Measurements from ENCODE around the gene GLI2.

Gene GLI2

DNA sequence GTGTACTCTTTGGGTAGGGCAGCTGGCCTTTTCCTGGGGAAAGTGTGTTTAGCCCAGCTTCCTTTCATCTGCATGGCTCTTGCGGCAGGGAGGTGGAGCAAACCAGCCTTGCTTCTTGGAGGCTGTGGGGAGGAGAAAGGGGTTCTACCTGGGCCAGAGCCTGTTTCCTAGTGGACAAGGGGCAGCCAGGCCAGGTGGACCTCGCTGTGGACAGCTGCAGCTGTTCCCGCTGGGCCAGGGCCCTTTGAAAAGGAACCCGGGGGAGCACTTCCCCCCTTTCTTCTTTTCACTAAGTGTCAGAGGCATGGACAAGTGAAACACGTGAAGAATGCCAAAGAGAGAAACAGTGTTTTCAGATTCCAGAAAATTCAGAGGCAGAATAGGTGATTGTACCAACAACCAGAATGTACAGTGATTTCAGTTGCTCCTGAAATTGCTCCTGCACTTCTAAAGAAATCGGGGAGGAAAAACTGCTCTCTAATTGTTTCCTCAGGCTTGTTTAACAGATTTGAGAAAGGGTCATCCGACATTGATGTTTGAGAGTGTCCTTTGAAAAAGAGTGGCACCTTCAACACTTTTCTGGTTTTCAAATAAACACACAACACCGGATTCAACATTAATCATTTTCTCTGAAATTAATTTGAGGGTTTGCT lies 3.9 kb downstream of the GLI2 start:
- no peak for DNase-seq

DNA sequence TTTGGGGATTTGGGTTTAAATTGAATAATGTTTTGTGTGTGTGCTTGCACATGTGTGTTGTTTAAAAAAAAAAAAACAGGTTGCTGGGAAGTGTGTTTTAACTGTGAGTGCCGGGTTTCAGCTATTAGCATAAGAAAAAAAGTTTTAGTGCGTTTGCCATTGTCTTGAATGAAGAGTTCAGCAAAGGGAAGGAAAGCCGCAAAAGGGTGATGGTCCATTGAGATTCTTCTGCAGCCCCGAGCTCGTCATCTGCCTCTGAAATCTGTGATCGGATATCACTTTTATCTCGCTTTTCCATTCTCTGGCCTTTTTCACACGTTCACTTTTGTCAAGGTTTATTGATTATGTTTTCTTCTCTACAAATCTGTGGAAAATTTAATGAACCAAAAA lies 4.7 kb downstream of the GLI2 start:
- no peak for DNase-seq

DNA sequence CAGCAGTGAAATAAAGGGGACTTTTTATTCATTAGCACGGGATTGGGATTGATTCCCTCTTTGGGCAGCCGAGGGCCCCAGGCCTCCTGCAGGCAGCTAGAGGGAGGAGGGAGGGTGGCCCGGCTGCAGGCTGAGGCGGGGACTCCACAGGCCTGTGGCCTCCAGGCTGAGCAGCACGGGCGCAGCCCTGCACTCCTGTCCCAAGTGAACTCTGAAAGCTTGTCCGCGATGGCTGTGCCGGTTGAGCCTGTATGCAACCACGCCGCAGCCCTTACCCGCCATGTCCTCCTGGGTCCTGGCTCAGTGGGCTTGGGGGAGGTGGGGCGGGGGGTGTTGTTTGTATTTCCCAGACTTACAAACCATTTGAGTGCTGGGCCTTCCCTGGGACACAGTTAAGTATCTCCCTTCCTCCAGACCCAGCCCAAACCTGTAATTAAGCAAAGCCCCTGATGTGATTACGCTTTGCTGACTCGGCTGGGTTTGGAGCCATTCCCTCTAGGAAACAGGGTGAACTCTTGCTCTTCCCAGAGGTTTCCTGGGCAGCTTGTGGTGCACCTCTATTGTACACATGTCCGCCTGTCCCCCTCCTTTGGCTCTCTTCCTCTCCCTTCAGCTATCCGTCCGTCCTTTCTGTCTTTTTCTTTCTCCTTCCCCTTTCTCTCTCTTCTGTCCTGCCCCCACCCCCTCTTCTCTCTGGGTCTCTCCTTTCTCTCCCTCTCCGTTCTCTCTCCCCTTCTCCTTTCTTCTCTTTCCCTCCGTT lies 5.3 kb downstream of the GLI2 start:
- no peak for DNase-seq

DNA sequence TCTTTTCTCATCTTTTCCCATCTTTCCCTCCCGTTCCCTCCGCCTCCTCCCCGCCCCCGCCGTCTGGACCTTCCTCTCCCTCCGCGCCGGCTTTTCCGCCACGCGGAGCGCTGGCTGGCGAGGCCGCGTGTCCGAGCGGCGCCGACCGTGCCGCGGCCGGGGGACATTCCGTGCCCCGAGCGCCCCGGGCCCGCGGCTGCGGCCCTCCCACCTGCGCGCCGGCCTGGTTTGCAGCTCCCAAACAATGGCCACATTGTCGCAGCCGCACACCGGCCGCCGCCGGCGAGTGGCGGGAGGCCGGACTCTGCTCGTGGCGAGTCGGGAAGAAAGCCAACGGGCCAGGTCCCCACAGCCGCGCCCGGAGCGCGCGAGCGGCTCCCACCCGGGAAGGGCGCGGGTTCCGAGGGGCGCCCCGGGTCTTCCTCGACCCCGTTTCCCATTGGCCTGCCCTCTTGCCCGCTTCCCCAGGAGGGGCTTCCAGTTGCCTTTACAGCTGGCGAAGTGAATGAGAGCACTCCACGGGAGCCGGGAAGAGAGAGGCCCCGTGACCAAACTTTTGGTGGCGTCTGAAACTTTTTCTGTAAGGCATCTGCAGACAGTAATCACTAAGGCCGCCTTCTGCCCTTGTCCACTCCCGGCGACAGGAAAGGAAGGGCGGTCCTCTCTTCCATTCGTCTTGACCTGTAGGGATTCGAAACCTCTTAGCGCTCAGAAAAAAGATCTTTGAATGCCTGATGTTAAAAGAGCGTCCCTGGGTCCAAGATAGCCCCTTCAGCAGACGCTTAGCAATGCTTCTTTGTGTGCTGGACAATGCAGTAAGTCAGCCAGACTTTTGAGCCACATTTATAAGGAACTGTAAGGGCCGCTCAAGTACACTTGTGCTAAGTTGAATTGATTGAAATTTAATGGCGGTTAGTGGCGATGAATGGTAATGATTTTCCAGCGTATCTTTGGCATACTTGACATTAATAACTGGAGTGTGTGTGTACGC lies 6.2 kb downstream of the GLI2 start:
- no peak for DNase-seq

DNA sequence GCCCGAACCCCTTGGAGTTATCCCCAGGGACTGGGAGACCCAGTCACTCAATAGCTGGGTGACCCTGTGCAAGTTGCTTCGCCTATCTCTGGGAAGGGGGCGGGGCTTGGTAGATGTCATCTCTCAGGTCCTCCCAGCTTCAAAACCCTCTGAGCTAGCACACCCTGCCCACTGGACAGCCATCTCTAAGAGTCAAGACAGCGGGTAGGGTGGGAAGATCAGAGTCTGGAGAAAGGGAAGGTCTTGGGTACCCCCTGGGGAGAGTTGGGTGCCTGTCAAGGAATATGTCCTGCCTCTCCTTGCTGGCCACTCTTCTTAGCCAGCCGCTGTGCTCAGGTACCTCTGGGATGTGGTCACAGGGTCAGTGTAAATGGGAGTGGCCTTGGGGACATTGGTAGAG lies 8.0 kb downstream of the GLI2 start:
- no peak for DNase-seq

DNA sequence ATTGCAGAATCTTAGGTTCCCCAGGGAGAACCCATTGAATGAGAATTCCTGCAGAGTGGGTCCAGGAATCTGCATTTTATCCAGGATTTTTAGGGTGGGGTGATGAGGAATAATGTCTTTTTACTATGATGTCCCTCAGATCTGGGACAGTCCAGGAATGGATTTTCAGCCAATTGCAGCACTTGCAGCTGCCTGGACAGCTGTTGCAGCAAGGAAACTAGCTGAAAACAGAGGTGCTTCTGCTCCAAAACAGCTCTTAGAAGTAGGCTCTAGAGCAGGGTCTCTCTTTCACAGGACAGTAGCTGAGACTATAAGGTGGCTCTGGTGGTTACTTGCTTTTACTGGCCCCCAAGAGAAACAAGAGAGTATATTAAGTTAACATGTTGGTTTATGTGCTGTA lies 9.1 kb downstream of the GLI2 start:
- no peak for DNase-seq

DNA sequence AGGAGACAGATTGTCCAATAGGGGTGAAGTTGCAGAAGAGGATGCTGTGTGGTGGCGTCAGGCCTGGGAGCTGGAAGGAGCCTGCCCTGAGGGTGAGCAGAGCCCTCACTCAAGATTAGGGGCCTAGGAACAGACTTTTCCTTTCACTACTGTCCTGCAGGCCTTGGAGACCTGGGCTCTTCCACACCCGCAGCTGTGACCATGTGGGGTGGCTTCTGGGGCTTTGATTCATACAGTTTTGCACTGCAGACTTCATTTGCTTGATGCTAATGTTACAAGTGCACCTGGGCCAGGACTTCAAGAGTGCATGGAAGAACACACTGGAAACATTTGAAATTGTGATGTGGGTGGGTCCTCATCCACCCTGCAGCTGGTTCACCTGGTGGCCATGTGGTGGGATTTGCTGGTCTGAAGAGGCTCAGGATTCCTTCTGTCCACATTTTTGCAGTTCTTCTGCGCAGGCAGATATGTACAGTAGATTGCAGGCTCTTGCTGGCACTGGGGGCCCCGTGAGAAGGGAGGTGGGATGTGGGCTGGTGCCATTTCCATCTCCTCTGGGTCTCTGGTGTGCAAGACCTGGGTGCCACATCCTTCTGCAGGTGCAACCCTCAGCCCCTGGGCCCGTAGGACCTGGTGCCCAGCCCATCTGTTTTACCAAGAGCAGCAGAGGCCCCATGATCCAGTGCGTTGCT lies 9.9 kb downstream of the GLI2 start:
- no peak for DNase-seq

DNA sequence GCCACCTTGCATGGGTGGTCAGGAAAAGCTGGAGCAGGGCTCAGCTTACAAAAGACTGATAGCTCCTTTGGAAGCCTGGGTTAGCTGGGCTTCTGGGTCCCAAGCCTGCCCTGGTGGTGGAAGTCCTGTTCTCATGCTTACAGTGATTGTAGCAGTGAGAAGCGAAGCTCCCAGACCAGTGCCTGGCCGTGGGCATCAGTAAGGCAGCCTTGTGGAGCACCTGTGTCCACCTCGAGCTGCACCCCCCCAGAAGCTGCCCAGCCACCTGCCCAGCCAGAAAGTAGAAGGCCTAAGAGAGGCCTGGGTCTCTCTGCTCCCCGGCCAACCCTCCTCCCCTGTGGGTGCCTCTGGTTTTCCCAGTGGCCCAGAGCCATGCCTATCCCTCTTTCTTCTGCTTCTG lies 10.5 kb downstream of the GLI2 start:
- DNase-seq = no peak

DNA sequence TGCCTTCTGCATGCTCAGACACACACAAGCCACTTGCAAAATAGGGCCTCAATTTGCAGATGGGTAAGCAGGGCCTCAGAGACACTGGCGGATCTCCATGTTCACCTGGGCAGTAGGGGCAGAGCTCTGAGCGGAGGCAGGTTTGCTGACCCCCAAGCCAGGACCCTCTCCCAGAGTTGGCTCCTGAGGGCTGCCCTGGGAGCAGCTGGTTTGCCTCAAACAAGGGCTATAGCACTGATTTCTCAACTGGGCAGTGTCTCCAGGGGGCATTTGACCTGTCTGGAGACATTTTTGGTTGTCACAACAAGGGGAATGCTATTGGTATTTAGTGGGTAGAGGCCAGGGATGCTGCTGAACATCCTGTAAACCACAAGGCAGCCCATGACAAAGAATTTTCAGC lies 11.6 kb downstream of the GLI2 start:
- no peak for DNase-seq

DNA sequence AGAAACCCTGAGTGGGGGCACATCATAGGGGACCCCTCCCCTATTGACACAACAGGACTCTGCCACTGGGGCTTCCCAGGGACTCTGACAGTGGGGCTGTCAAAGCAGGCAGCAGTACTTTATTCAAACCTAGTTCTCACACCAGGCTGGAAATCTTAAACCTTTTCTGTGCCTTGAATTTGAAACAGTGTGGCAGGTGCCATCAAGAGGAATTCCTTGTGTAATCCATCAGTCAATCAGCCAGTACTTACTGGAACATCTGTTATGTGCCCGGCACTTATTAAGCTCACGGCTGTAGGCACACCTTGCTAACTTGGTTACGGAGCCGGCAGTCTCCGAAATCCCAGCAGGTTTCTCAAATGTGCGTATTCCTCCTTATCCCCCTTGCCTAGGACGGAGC lies 12.0 kb downstream of the GLI2 start:
- no peak for DNase-seq

DNA sequence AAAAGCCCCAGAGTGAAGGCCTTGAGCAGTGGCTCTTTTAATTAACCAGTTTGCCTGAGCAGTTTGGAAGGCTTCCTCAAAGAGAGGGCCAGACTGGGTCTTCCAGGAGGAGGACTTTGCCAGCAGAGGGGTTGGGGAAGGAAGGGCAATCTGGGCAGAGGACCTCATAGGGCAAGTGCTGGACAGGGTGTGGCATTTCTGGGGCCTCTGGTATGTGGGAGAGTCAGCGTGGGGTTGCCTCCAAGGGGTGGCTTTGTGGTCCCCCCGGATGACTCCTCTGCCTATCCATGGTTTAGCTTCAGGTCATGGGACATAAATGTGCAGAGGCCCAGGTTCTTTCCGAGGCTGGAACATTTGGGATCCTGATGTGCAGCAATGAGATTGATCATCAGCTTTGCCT lies 12.6 kb downstream of the GLI2 start:
- no peak for DNase-seq

DNA sequence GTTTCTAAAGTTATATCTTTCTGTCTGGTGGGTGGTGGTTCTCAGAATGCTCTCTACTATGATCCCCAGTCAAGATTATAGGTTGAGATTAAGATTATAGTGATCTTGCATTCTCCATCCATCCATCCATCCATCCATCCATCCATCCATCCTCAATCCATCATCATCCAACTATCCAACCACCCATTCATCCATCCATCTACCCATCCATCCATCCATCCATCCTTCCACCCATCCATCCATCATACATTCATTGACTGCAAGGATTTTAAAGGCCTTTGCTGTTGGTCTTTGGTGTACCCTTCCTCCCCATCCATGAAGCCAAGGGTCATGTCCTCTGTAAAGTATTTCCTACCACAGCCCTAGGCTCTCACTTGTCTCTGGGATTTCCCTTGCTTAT lies 13.1 kb downstream of the GLI2 start:
- DNase-seq = no peak

DNA sequence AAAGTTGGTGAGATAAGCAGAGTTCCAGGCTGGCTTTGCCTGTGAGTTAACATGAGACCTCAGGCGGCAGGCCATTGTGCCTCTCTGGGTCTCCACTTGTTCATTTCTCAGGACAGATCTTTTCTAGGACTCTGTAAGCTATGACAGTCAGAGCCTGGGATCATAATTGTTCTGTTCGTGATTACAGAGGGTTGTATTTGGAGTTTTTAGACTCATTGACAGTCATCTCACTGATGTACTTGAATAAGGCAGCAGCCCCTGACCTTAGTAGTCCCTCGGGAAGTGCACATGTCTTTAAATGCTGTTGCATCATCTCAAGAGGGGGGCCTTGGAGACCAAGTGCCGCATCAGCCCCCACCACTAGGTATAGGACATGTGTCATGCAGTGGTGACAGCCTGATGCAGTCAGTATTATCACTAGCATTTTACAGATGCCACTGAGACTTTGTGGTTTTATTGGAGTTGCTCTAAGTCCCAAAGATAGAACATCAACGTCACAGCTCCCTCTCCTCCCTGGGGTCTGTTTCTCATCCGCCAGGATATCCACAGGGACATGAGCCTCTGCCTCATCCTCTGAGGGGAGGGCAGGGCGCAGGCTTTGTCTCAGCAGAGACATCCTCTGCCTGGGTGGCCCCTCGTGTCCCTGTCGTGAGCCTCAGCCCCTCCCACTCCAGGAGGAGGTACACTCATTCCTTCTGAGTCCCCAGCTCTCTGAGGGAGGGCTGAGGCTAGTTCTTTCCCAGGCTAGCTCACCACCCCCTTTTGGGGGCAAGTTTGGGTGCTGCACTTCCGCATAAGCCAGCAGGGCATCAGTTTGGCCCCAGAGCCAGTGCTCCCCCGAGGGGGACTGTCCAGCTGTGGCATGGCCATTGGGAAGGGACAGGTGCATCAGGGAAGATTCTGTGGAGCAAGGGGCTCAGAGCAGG lies 14.1 kb downstream of the GLI2 start:
- no peak for DNase-seq

DNA sequence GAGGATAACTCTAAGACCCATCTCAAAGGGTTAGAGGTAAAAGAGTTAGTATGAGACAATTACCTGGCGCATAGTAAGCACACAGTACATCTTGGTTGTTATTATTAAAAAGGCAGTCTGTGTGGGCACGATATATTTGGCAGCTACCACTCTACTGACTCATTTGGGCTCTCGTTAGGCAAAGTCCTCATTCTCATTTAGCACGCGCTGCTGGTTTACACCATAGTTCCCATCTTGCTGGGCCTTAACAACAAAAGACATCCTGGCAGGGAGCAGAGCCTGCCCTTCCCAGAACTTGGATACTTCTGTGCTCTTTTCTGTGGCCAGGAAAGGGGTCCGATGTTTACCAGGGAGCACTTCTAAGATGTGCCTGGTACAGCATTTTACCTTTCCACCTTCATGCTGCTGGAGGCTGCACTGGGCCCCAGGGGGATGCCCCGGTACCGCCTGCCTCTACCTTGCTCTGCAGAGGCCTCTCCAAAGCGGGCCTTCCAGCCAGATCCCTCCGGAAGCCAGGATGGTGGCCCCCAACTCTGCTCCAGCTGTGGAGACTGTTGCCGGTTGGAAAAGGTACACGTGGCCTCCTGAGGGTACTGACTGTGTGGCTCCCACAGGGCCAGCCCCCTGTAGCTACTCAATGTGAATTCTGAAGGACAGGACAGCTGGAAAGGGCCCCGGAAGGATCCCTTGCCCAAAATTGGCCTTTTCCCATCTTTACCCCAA lies 15.0 kb downstream of the GLI2 start:
- no peak for DNase-seq

DNA sequence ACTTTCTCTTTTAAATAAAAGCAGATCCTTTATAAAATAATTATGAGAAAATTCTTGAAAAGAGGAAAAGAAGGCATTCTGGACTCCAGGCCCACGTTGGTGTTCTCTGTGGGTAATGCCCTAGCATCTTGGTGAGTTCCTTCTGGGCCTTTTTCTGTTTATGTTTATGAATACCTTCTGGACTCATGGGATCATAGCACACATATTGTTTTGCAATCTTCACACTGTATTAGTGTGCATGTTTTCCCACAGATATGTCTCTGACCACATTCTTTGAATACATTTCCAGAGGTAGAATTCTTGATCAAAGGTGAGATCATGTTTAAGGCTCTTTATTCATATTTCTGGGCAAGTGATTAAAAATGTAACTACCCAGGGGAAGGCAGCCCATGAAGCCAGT lies 15.9 kb downstream of the GLI2 start:
- no peak for DNase-seq

DNA sequence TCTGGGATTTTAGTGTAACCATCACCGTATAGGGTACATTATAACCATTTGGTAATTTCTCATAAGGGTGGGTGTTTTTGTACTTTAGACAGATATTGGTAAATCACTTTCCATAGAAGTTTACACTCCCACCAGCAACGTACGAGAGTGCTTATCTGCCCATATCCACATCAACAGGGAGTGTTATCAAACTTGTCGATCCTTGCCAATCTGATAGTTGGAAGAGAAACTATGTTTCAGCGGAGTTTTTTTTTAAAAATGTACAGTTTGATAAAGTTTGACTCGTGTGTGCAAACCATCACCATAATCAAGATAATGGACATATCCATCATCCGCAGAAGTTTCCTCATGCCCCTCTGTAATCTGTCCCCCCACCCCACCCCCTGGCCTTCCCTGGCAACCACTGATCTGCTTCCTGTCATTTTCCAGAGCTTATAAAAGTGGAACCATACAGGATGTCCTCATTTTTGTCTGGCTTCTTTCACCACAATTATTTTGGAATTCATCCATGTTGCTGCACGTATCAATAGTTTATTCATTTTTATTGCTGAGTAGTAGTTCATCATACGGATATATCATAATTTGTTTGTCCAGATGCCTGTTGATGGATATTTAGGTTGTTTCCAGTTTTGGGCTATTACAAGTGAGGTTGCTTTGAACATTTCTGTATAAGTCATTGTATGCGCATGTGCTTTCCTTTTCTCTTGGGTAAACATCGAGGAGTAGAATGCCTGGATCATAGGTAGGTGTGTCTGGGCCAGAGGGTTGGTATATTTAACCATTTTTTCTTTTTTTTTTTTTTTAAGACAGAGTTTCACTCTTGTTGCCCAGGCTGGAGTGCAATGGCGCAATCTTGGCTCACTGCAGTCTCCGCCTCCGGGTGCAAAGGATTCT lies 18.6 kb downstream of the GLI2 start:
- no peak for DNase-seq

DNA sequence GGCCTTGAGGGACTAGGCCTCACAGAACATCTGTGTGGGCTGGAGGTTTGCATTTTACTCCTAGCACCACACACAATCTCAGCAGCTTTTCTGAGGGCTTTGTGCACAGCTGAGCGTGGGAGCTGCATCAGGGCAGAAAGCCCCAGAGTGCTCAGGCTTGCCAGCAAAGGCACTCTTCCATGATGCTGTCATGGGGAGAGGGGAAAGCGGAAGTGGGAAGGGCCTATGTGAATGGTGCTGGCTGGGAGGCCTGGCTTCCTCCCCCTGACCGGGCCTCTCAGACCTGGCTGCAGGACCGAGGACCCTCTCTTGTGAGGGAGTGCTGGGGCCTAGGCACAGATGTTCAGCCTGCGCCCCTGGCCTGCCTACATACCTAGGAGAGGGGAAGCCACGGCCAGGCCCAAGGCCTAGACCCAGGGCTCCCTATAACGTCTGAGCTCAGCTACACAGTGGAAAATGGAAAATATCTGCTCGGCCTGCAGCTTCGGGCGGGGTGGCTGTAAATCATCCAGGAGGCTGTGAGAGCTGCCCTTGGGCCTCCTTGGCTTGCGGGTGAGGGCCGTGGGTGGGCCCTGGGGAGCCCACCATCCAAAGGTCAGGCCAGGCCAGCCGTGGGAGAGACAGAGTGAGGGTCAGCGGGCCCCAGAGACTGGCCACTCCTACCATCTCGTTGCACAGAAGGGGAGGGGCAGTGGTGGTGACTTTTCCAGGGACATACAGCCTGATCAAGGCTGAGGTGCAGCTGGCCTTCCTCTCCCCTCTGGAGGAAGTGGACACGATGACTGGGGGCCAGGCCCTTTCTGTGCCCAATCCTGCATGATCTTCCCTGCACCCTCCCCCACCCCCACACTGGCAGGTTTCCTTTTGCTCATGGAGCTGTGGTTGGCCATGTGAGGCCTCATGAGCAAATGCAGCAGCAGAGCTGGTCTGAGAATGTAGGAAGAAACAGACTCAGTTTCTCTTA lies 22.8 kb downstream of the GLI2 start:
- no peak for DNase-seq

DNA sequence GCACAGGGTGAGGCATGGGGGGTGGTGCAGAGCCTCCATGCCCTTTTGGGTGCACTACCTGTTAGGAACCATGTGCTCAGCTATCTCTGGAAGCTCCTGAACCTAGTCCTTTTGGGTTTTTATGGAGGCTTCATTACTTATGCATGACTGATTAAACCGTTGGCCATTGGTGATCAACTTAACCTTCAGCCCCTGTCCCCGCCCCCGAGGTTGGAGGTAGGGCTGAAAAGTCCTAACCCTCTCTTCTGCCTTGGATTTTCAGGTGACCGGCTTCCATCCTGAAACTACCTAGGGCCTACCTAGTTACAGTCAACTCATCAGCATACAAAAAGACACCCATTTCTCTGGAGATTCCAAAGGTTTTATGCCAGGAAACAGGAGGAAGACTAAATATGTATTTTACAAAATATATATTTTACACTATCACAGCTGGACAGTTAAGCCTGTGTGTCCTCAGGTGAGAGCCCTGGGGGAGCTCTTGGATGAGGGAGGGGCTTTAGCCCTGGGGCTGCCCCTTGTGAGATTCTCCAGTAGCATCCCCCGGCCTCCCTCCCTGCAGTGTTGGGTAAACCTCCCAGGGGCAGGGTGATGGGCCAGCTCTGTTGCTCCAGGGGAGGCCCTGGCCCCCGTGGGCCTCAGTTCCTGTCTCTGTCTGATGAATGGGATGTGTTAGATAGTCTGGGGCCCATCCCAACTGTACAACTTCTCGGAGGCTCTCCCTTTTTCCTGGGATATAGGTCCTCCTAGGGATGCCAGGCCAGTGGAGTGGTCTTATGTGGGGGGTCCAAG lies 24.1 kb downstream of the GLI2 start:
- DNase-seq = no peak
